GM12878 (cell line): ENCODE results near the gene ZNF366.

Source experiments
- EGR1 ChIP-seq, 2 experiments: IDR thresholded peaks; 1 replicate in 1 of 2; 2 replicates in 1 of 2; pipeline ENCODE4 v1.6.1; 2011 to 2012; ENCODE audit warnings: low read depth in 2 of 2, low read length in 2 of 2, borderline replicate concordance in 1 of 2, mild to moderate bottlenecking in 1 of 2, moderate library complexity in 1 of 2
- EZH2 ChIP-seq: IDR thresholded peaks from 2 replicates; pipeline ENCODE4 v1.6.1; 2012; ENCODE audit warnings: low read depth, mild to moderate bottlenecking, control low read depth, inconsistent platforms, low read length, borderline replicate concordance; ENCODE audit not compliant: control insufficient read depth
- IKZF1 ChIP-seq: fragments of 450-650 bp; conservative IDR thresholded peaks from 2 replicates; pipeline ENCODE4 v1.6.1; 2017; ENCODE audit warnings: antibody characterized with exemption, mild to moderate bottlenecking
- MXI1 ChIP-seq: fragments of 150-350 bp; IDR thresholded peaks from 2 replicates; pipeline ENCODE4 v1.6.1; 2011; ENCODE audit warnings: low read depth, mild to moderate bottlenecking, inconsistent platforms, low read length, improper control_type of control experiment
- MYC ChIP-seq: IDR thresholded peaks from 2 replicates; pipeline ENCODE4 v1.6.1; 2011; ENCODE audit warnings: mild to moderate bottlenecking, low read length, moderate library complexity, inconsistent platforms; ENCODE audit not compliant: insufficient read depth, insufficient replicate concordance, insufficient read length, severe bottlenecking
- REST ChIP-seq: IDR thresholded peaks from 2 replicates; pipeline ENCODE4 v1.6.1; 2012; ENCODE audit warnings: mild to moderate bottlenecking, low read depth, low read length
- SPI1 ChIP-seq: IDR thresholded peaks from 2 replicates; pipeline ENCODE4 v1.6.1; 2011; ENCODE audit warnings: low read depth, mild to moderate bottlenecking, low read length, moderate library complexity, borderline replicate concordance; ENCODE audit not compliant: insufficient read depth
- TAF1 ChIP-seq: IDR thresholded peaks from 2 replicates; pipeline ENCODE4 v1.6.1; 2011; ENCODE audit warnings: mild to moderate bottlenecking, low read depth, low read length, borderline replicate concordance
- TARDBP ChIP-seq: IDR thresholded peaks from 2 replicates; pipeline ENCODE4 v1.6.1; 2016; ENCODE audit warnings: borderline replicate concordance
- TF ChIP-seq, protein P1 (sequence below), 3 experiments: IDR thresholded peaks in 2 of 3; conservative IDR thresholded peaks in 1 of 3; 2 replicates each; pipeline ENCODE4 v1.5.1; 2011; ENCODE audit warnings: low read depth in 3 of 3, low read length in 3 of 3, mild to moderate bottlenecking in 3 of 3, control low read depth in 2 of 3, moderate library complexity in 2 of 3, inconsistent platforms in 1 of 3, mixed read lengths in 1 of 3; ENCODE audit not compliant: control insufficient read depth in 2 of 3, insufficient read depth in 1 of 3; ENCODE audit errors: extremely low read depth in 1 of 3

- no peak for TF ChIP-seq MYC
- TF ChIP-seq, protein P1, sequence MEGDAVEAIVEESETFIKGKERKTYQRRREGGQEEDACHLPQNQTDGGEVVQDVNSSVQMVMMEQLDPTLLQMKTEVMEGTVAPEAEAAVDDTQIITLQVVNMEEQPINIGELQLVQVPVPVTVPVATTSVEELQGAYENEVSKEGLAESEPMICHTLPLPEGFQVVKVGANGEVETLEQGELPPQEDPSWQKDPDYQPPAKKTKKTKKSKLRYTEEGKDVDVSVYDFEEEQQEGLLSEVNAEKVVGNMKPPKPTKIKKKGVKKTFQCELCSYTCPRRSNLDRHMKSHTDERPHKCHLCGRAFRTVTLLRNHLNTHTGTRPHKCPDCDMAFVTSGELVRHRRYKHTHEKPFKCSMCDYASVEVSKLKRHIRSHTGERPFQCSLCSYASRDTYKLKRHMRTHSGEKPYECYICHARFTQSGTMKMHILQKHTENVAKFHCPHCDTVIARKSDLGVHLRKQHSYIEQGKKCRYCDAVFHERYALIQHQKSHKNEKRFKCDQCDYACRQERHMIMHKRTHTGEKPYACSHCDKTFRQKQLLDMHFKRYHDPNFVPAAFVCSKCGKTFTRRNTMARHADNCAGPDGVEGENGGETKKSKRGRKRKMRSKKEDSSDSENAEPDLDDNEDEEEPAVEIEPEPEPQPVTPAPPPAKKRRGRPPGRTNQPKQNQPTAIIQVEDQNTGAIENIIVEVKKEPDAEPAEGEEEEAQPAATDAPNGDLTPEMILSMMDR (IDR thresholded peaks at IDR 0.05 in 2 of 3, conservative IDR thresholded peaks at IDR 0.05 in 1 of 3; ENCODE audit: control insufficient read depth in 2 of 3, extremely low read depth in 1 of 3, insufficient read depth in 1 of 3, low read depth in 3 of 3, low read length in 3 of 3), result no peak
- TF ChIP-seq REST, result no peak
- TF ChIP-seq EGR1 (IDR thresholded peaks at IDR 0.05; ENCODE audit: borderline replicate concordance in 1 of 2, low read depth in 2 of 2, low read length in 2 of 2), result no peak
- no peak for TF ChIP-seq EZH2
- no peak for TF ChIP-seq TAF1
- TF ChIP-seq MXI1, result no peak
- TF ChIP-seq SPI1, result no peak
- no peak for TF ChIP-seq IKZF1
- no peak for TF ChIP-seq TARDBP
These were observed 5.7 kb downstream of the ZNF366 start for GRCh38 chr5:72501488-72501887.
